HCT116 (cell line): Measurements from ENCODE around the gene AMBRA1. TPM values are rescaled to one million over a fixed set of nuclear protein-coding genes. Genes with fewer than 3 reads are reported as not detected.

ENCODE experiments used
- ATAC-seq: fragments of 200-7000 bp; cut with Tn5 transposase; 2 replicates; pipeline ENCODE4 v1.9.1; 2020; ENCODE audit warnings: mild to moderate bottlenecking, moderate library complexity
- BruUV-seq: library from RNA; stranded (reverse); fragments of 400-500 nt; replicated peaks from 2 replicates; lab custom pipeline; 2021; lab: Mats Ljungman, UMichigan
- CTCF ChIA-PET: fragments of 300-600 bp; sonication (Branson Sonifier 250); formaldehyde crosslinking; loops from one replicate; lab custom pipeline; 2021; ENCODE audit warnings: antibody characterized with exemption; lab: Charles Lee
- POLR2A ChIA-PET: fragments of 300-600, 350-600 bp; sonication (Branson Sonifier 250); formaldehyde crosslinking; loops from one replicate; lab custom pipeline; 2021; ENCODE audit warnings: antibody characterized with exemption; lab: Charles Lee
- RAD21 ChIA-PET, 2 experiments: fragments of 300-600 bp; sonication (Branson Sonifier 250); formaldehyde crosslinking; loops; one replicate each; lab custom pipeline; 2023; ENCODE audit warnings: low total read pairs in 2 of 2; ENCODE audit not compliant: uncharacterized antibody in 2 of 2, unreplicated experiment in 2 of 2, low non-redundant PET in 1 of 2; lab: Charles Lee
- DNase-seq: peaks from one replicate; pipeline ENCODE4 v3.0.0-alpha.2; 2010; ENCODE audit warnings: low read depth, low spot score
- H2AFZ ChIP-seq: fragments of 200-600 bp; shearing (Covaris generic), sonication (generic); 2 replicates; pipeline ENCODE4 v1.6.1; 2017; ENCODE audit warnings: low read depth, mixed run types, mixed read lengths, antibody characterized with exemption, low read length; ENCODE audit not compliant: poor library complexity, severe bottlenecking
- H3K27ac ChIP-seq: 2 replicates; pipeline ENCODE4 v1.5.1; 2012; ENCODE audit warnings: low read depth, low read length
- H3K27me3 ChIP-seq: fragments of 200-600 bp; sonication (generic); 2 replicates; pipeline ENCODE4 v1.6.1; 2016; ENCODE audit warnings: mixed run types, low read length, mixed read lengths; ENCODE audit not compliant: insufficient read depth
- H3K36me3 ChIP-seq, 2 experiments: fragments of 200-500 bp in 1 of 2; fragments of 200-600 bp in 1 of 2; sonication (Bioruptor generic) in 1 of 2; sonication (generic) in 1 of 2; 2 replicates each; pipeline versions ENCODE4 v1.5.1 to v1.6.1; 2014 to 2016; ENCODE audit warnings: low read length in 2 of 2, inconsistent platforms in 1 of 2, mixed read lengths in 1 of 2, mixed run types in 1 of 2; ENCODE audit not compliant: insufficient read depth in 2 of 2, control insufficient read depth in 1 of 2
- H3K4me1 ChIP-seq, 2 experiments: fragments of 200-600 bp in 1 of 2; sonication (generic) in 1 of 2; 2 replicates each; pipeline versions ENCODE4 v1.5.1 to v1.6.1; 2012 to 2017; ENCODE audit warnings: low read length in 2 of 2, inconsistent platforms in 1 of 2, mild to moderate bottlenecking in 1 of 2, mixed read lengths in 1 of 2, mixed run types in 1 of 2, moderate library complexity in 1 of 2; ENCODE audit not compliant: insufficient read depth in 2 of 2, control insufficient read depth in 1 of 2
- H3K4me2 ChIP-seq: fragments of 200-600 bp; sonication (generic); 2 replicates; pipeline ENCODE4 v1.6.1; 2017; ENCODE audit warnings: mixed run types, low read length, mixed read lengths
- H3K4me3 ChIP-seq, 2 experiments: fragments of 200-600 bp in 1 of 2; sonication (generic) in 1 of 2; replicated peaks in 1 of 2; 2 replicates each; pipeline ENCODE4 v1.5.1; 2011 to 2016; ENCODE audit warnings: low read length in 2 of 2, control low read depth in 1 of 2, low read depth in 1 of 2, mild to moderate bottlenecking in 1 of 2, mixed read lengths in 1 of 2, mixed run types in 1 of 2
- H3K79me2 ChIP-seq: fragments of 200-600 bp; sonication (generic); 2 replicates; pipeline ENCODE4 v1.6.1; 2017; ENCODE audit warnings: mild to moderate bottlenecking, mixed run types, low read length, moderate library complexity, mixed read lengths; ENCODE audit not compliant: insufficient read depth
- H3K9ac ChIP-seq: fragments of 200-600 bp; sonication (generic); 2 replicates; pipeline ENCODE4 v1.6.1; 2016; ENCODE audit warnings: low read length, mixed read lengths
- H3K9me2 ChIP-seq: fragments of 200-600 bp; sonication (generic), shearing (Covaris generic); 2 replicates; pipeline ENCODE4 v1.6.1; 2017; ENCODE audit warnings: mixed run types, mild to moderate bottlenecking, moderate library complexity; ENCODE audit not compliant: insufficient read depth
- H3K9me3 ChIP-seq, 2 experiments: fragments of 200-500 bp in 1 of 2; fragments of 200-600 bp in 1 of 2; sonication (Bioruptor generic) in 1 of 2; sonication (generic) in 1 of 2; 2 replicates each; pipeline ENCODE4 v1.6.1; 2014 to 2017; ENCODE audit warnings: low read length in 2 of 2, mixed read lengths in 2 of 2, inconsistent platforms in 1 of 2, low read depth in 1 of 2, mild to moderate bottlenecking in 1 of 2, mixed run types in 1 of 2, moderate library complexity in 1 of 2; ENCODE audit not compliant: control insufficient read depth in 1 of 2, insufficient read depth in 1 of 2
- H4K20me1 ChIP-seq: fragments of 200-600 bp; sonication (generic), shearing (Covaris generic); 2 replicates; pipeline ENCODE4 v1.6.1; 2017; ENCODE audit warnings: mixed run types, mild to moderate bottlenecking, moderate library complexity; ENCODE audit not compliant: insufficient read depth
- ATF3 ChIP-seq: IDR thresholded peaks from 2 replicates; pipeline ENCODE4 v1.6.1; 2012
- CBX3 ChIP-seq: IDR thresholded peaks from 2 replicates; pipeline ENCODE4 v1.6.1; 2012; ENCODE audit warnings: low read depth
- CEBPB ChIP-seq: IDR thresholded peaks from 2 replicates; pipeline ENCODE4 v1.6.1; 2012; ENCODE audit warnings: low read depth
- ELF1 ChIP-seq: IDR thresholded peaks from 2 replicates; pipeline ENCODE4 v1.6.1; 2012; ENCODE audit warnings: low read depth, borderline replicate concordance
- EZH2 ChIP-seq: fragments of 200-600 bp; sonication (generic); IDR thresholded peaks from 2 replicates; pipeline ENCODE4 v1.6.1; 2017; ENCODE audit warnings: antibody characterized with exemption, mixed run types
- EZH2phosphoT487 ChIP-seq: fragments of 200-600 bp; IDR thresholded peaks from 2 replicates; pipeline ENCODE4 v1.6.1; 2018; ENCODE audit warnings: antibody characterized with exemption, borderline replicate concordance
- JUND ChIP-seq: IDR thresholded peaks from 2 replicates; pipeline ENCODE4 v1.6.1; 2012
- POLR2A ChIP-seq: IDR thresholded peaks from 2 replicates; pipeline ENCODE4 v1.7.0; 2011; ENCODE audit warnings: borderline replicate concordance; ENCODE audit not compliant: insufficient read depth, insufficient read length; ENCODE audit errors: extremely low read depth
- POLR2AphosphoS5 ChIP-seq: IDR thresholded peaks from 2 replicates; pipeline ENCODE4 v1.6.1; 2011; ENCODE audit warnings: mild to moderate bottlenecking, low read depth, low read length, moderate library complexity
- RAD21 ChIP-seq: IDR thresholded peaks from 2 replicates; pipeline ENCODE4 v1.6.1; 2012; ENCODE audit warnings: low read depth, mild to moderate bottlenecking
- SIN3A ChIP-seq: IDR thresholded peaks from 2 replicates; pipeline ENCODE4 v1.6.1; 2012; ENCODE audit warnings: low read depth
- SRF ChIP-seq: IDR thresholded peaks from 2 replicates; pipeline ENCODE4 v1.6.1; 2012; ENCODE audit warnings: low read depth
- TCF7L2 ChIP-seq: IDR thresholded peaks from 2 replicates; pipeline ENCODE4 v1.7.0; 2011; ENCODE audit warnings: borderline replicate concordance, inconsistent platforms; ENCODE audit not compliant: insufficient read depth, insufficient read length; ENCODE audit errors: extremely low read depth
- ZFX ChIP-seq: fragments of 450-650 bp; IDR thresholded peaks from 2 replicates; pipeline ENCODE4 v1.6.1; 2017
- ZNF274 ChIP-seq: fragments of 200-500 bp; sonication (Bioruptor generic); IDR thresholded peaks from 2 replicates; pipeline ENCODE4 v1.6.1; 2014; ENCODE audit warnings: mild to moderate bottlenecking, low read depth, low read length, inconsistent platforms
- intact Hi-C: fragments of 100-400 bp; cut with micrococcal nuclease; formaldehyde crosslinking; loops from 2 replicates; pipeline ENCODE4 v1.10.0; 2022
- total RNA-seq: library from RNA; stranded (reverse); gene quantifications from one replicate; pipeline ENCODE4 v1.2.1, GENCODE V29; 2021; ENCODE audit not compliant: unreplicated experiment
- TF ChIP-seq, protein P1 (sequence below): IDR thresholded peaks from 2 replicates; pipeline ENCODE4 v1.6.1; 2011; ENCODE audit warnings: mild to moderate bottlenecking, low read length, moderate library complexity; ENCODE audit not compliant: insufficient replicate concordance; ENCODE audit errors: extremely low read depth

The AMBRA1 gene
- total RNA-seq, 1 experiment from 2014 or later = 22.7 TPM

DNA sequence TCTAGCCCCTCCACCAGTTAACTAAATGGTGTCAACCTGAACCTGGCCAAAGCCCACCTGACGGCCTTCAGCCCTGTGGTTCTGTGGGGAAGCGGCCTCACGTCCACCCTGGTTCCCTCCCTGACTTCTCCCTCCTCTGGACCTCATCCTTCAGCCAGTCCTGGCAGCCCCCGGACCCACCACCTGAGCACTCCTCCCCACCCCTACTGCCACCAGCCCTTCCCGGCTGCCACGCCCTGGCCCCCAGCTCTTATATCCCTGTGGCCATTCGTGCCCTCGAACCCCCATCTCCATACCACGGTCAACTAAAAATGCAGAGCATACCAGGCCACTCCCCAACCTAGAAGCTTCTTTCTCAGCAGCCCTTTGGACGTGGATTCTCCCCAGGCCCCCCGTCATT, 216.5 kb downstream of the AMBRA1 start:
- H3K9ac ChIP-seq = no peak overlapping the region
- intact Hi-C loops = no loop called here
- ATAC-seq = no peak
- no peak overlapping the region for H3K4me3 ChIP-seq
- no peaks in the 10 kb centered on the region for H4K20me1 ChIP-seq
- H3K4me2 ChIP-seq = no peak overlapping the region
- CTCF ChIA-PET = interaction anchor here (1.1 kb wide), 1 partner anchor 15 kb away, joined by 3 read pairs; no protein-coding TSS in a partner anchor
- POLR2A ChIA-PET = no interaction called here
- RAD21 ChIA-PET = no interaction called here
- H2AFZ ChIP-seq = no peak overlapping the region
- BruUV-seq = no TSS peak
- TF ChIP-seq, protein P1, sequence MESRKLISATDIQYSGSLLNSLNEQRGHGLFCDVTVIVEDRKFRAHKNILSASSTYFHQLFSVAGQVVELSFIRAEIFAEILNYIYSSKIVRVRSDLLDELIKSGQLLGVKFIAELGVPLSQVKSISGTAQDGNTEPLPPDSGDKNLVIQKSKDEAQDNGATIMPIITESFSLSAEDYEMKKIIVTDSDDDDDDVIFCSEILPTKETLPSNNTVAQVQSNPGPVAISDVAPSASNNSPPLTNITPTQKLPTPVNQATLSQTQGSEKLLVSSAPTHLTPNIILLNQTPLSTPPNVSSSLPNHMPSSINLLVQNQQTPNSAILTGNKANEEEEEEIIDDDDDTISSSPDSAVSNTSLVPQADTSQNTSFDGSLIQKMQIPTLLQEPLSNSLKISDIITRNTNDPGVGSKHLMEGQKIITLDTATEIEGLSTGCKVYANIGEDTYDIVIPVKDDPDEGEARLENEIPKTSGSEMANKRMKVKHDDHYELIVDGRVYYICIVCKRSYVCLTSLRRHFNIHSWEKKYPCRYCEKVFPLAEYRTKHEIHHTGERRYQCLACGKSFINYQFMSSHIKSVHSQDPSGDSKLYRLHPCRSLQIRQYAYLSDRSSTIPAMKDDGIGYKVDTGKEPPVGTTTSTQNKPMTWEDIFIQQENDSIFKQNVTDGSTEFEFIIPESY = no peak
- TF ChIP-seq EZH2 (no peak), CEBPB (no peak), ZNF274 (no peak), EZH2phosphoT487 (no peak), POLR2A (no peak), POLR2AphosphoS5 (no peak), SIN3A (no peak), TCF7L2 (no peak), CBX3 (no peak), ZFX (no peak), ELF1 (no peak), SRF (no peak), ATF3 (no peak), JUND (no peak), RAD21 (no peak)
- H3K4me1 ChIP-seq = peaks cover 4 to 28% of the 10 kb centered on the region in 2 experiments; a peak in 3 of 4 replicates
- H3K9me3 ChIP-seq = no peaks in the 10 kb centered on the region
- no peak for DNase-seq
- H3K36me3 ChIP-seq = peaks cover 0 to 4% of the 10 kb centered on the region in 2 experiments; a peak in 2 of 4 replicates
- H3K27ac ChIP-seq = no peak overlapping the region
- H3K9me2 ChIP-seq = no peaks in the 10 kb centered on the region
- peaks cover 5% of the 10 kb centered on the region; the same call in 1 of the 2 replicates for H3K79me2 ChIP-seq
- H3K27me3 ChIP-seq = no peaks in the 10 kb centered on the region
